SKM-1 (cell line): ENCODE results near the gene ALOX5.

Experiments
- DNase-seq: peaks from one replicate; lab custom pipeline; 2025; ENCODE audit not compliant: unreplicated experiment; lab: John Stamatoyannopoulos, UW

The ALOX5 gene

DNA sequence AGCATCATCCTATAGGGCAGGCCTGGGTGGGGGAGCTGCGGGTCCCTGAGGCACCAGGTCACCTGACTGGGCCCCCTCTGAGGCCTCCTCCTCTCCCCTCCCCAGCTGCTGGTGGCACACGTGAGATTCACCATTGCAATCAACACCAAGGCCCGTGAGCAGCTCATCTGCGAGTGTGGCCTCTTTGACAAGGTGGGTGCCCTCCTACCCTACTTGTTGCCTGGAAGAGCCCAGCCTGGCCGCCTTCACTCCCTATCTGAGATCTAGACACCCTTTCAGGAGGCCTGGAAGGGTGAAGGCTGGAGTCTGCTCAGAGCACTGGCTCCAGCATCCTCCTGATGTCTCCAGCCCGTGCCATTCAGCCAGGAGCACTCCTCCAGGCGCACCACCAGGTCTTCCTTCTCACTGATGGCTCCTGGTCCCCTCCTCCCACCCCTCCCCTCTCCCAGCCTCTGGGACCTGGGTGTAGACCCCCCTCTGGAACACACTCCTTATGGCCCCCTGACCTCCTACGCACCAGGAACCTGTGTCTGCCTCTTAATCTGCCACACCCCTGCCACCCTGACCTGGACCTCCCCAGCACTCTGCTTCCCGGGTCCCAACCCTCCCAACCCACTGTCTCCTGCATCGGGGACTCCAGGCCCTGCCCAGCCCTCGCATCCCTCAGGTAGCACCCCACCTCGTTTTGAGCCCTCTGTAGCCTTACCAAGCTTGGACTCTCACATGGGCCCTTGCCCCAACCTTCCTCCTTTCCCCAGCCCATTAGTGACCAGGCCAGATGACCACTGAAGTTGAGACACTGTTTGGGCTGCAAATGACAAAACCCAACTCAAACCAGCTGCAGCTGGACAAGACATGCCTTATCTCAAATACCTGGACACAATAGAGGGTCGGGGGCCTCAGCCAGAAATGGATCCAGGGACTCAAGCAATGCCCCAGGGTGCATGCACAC lies 67.5 kb downstream of the ALOX5 start:
- DNase-seq: no peak

DNA sequence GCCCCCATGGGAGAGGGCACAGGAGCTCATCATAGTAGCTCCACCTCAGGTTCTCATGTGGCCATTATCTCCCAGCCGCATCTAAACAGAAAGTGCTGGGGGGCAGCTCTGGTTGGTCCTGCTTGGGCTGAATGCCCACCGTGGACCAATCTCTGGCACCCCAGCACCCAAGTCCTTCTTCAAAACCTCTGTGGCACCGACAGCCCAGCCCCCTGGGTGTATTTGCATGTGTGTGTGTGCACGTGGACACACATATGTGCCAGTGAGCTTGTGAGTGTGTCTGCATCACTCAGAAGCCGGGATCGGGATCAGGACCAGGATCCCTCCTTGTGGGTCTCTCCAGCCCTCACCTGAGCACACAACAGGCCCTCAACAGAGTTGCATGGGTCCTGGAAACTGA lies 68.2 kb downstream of the ALOX5 start:
- no peak for DNase-seq

DNA sequence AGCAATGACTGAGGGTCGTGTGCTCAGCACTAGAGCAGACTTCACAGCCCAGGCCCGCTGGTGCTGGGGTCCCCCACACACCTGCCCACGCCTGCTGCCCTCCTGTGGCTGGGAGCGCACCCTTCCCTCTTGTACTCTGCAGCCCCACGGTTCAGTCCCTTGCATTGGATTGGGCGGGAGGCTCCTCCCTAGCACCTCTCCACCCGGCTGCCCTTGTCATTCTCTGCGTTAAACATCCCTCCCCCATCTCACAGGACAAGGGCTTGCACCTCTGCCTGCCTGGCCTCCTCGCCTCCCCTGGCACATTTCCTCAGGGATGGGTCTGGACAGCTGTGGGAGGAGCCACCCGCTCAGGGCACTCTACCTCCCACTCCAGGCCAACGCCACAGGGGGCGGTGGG lies 68.6 kb downstream of the ALOX5 start:
- DNase-seq: no peak

DNA sequence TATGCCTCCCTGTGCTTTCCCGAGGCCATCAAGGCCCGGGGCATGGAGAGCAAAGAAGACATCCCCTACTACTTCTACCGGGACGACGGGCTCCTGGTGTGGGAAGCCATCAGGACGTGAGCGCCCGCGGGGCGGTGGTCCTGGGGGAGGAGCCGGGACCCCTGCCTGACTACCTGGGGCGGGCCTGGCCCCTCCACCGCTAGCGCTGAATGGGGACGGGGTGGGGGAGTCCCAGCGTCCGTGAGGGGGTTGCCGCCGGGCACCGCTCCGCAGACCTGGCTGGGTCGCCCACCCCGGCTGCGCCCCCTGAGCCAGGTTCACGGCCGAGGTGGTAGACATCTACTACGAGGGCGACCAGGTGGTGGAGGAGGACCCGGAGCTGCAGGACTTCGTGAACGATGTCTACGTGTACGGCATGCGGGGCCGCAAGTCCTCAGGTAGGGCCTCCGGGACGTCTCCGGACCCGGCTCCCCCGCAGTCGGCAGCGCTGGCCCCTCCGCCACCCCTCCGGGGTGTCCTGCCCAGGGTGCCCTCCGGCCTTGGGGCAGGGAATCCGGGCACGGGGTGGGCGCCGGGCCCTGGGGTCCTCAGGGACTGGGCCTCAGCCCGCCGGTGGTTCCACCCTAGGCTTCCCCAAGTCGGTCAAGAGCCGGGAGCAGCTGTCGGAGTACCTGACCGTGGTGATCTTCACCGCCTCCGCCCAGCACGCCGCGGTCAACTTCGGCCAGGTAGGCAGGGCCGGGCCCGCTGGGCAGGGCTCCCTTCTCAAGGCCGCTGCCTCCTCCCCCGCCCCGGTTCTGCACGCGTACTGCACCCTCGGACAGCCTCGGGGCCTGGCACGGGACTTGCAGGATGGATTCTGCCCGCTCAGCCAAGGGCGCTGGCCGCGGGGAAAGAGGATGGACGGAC lies 69.3 kb downstream of the ALOX5 start:
- DNase-seq: no peak

DNA sequence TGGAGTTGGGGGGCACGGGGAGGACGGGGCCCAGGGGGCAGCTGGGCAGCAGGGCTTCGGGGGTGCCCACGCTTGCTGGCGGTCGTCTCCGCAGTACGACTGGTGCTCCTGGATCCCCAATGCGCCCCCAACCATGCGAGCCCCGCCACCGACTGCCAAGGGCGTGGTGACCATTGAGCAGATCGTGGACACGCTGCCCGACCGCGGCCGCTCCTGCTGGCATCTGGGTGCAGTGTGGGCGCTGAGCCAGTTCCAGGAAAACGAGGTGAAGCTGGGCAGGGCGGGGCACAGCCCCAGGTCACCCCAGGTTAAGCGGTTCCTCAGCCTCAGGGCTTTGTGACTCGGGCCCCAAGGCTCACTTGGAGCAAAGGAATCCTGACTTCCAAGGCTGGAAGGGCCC lies 70.0 kb downstream of the ALOX5 start:
- DNase-seq: no peak

GRCh38 chr10:45444976-45445898 lies 71.2 kb downstream of the ALOX5 start:
- DNase-seq: no peak

GRCh38 chr10:45446858-45447257 lies 72.8 kb downstream of the ALOX5 start:
- no peak for DNase-seq

- no peak for DNase-seq
These were observed 73.4 kb downstream of the ALOX5 start for GRCh38 chr10:45447416-45447815.

DNA sequence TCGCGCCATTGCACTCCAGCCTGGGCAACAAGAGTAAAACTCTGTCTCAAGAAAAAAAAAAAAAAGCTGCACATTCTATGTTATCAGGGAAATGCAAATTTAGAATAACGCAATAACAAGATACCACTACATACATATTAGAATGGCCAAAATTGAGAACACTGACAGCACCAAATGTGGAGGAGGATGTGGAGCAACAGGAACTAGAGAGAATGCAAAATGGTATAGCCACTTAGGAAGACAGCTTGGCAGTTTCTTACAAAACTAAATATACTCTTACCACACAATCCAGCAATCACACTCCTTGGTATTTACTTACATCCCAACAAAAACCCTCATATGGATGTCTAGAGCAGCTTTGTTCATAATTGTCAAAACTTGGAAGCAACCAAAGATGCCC lies 76.8 kb downstream of the ALOX5 start:
- no peak for DNase-seq

GRCh38 chr10:45451407-45451806 lies 77.4 kb downstream of the ALOX5 start:
- DNase-seq: no peak

GRCh38 chr10:45452268-45452667 lies 78.3 kb downstream of the ALOX5 start:
- no peak for DNase-seq

GRCh38 chr10:45452743-45453452 lies 78.9 kb downstream of the ALOX5 start:
- DNase-seq: no peak

DNA sequence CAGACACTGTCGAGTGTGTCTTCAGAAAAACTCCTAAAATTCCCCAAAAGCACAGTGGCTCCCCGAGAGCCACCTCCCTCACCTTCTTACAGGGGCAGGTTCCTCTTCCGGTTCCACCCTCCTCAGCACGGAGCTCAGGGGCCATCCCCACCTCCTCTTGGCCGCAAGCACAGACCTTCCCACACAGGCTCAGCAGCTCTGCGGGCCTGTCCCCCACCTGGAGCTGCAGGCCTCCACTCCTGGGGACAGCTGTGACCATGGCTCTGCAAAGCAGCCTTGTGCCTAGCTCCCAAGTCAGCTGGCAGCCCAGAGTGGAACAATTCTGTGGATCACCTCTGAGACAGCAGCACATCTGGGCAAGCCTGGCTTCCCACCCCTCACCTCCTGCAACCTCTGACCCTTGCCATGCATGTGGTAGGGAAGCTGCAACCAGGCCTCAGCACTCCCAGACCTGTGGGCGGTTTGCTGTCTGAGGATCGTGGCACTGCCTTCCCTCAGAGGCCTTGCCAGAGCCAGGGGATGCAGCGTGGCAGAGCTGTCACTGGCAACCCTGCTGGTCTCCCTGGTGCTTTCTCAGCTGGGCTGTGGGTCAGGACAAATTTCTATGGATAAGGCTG lies 79.7 kb downstream of the ALOX5 start:
- DNase-seq: no peak

DNA sequence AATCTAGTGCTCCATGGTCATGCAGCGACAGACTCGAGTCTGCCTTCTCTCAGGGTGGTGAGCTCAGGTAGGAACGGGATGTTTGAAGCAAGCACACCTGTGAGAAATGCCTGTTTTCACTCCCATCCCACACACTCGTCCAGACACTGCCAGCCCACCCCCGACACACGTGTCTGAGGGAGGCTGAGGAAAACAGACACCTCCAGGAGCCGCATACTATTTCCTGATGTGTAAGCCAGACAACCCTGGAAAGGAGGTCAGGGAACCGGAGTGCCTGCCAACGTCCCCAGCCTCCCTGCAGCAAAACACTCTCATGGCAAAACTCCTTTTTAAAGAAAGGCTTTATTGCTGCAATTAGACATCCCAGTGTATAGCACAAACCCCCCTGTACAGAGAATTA lies 80.2 kb downstream of the ALOX5 start:
- no peak for DNase-seq

- no peak for DNase-seq
These were observed 80.8 kb downstream of the ALOX5 start for GRCh38 chr10:45454859-45455258.

GRCh38 chr10:45456233-45456632 lies 82.2 kb downstream of the ALOX5 start:
- DNase-seq: no peak

DNA sequence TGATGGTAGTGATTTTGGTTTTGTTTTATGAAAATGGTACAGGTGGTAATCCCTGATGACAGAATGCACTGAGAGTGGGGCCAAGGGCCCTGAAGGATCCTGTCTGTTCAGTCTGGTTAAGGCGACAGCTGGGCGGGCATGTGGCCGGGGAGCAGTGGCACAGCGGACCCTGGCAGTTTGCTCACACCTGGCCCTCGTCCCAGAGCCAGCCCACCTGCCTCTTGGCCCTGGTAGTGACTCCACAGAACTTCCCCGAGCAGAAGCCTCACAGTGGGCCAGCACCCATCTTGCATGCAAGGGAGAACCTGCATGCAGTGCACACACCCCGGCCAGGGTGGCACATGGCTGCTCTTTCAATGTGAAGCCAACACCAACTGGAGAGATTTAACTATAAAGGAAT lies 82.8 kb downstream of the ALOX5 start:
- DNase-seq: no peak

DNA sequence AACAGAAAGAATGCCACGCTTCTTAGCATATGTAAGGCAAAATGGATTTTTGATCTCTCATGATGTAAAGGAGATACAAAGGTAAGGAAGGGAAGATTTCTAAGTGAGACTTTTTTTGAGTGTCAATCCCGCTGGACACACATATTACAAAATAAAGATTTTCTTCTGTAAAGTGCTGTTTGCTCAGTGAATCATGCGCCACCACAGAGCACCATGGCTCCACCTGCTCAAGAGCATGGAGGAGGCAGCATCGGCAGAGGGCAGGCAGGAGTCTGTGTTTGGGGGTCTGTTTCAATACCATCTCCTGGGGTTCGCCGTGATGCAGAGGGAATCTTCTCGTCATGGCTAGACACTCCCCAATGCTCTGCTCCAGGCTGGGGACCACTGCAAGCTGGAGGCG lies 83.5 kb downstream of the ALOX5 start:
- no peak for DNase-seq

GRCh38 chr10:45460235-45460878 lies 86.3 kb downstream of the ALOX5 start:
- no peak for DNase-seq
